GM18505 (cell line): Measurements from ENCODE around the gene TSPOAP1.

Source experiments
- ATAC-seq: cut with Tn5 transposase; IDR thresholded peaks from one replicate; pipeline ENCODE4 v1.9.1; 2021; ENCODE audit not compliant: unreplicated experiment
- POLR2A ChIP-seq: IDR thresholded peaks from 4 replicates; pipeline ENCODE4 v1.6.1; 2011; ENCODE audit warnings: borderline replicate concordance; ENCODE audit not compliant: insufficient read depth, insufficient read length; ENCODE audit errors: extremely low read depth

TSPOAP1 gene

DNA sequence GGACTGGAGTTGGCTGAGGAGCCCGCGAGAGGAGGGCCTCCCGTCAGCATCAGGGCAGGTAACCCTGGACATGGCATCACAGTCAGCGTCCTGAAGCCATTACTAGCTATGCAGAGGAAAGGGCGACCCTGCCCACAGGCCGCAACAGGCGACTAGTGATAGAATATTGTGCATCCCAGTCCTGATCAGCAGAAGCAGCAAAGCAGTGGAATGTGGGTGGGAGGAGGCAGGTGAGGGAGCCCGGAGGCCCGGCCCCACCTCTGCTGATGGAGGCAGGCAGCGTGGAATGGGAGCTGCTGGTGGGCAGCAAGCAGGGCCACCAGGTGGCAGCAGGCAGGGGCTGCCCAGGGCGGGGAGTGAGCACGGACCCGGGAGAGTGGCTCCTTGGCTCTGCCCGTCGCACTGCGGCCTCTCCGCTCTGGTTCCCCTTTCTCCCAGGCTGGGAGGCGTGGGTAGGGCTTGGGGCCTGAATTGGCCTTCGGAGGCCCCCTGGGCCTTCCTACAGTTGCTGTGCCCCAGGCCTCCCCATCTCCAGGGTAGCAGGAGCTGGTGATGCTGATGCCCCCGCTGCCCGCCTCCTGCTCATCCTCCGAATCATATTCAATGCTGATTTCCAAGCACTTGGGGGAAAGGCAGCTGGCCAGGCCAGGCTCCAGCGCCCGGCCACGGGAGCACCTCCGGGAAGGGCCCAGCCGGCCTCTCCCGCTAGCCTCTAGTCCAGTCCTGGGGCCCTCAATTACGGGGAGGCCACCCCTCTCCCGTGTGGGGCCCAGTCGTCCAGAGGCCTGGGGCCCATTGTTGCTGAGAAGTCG, 20.2 kb downstream of the TSPOAP1 start:
- ATAC-seq: no peak

DNA sequence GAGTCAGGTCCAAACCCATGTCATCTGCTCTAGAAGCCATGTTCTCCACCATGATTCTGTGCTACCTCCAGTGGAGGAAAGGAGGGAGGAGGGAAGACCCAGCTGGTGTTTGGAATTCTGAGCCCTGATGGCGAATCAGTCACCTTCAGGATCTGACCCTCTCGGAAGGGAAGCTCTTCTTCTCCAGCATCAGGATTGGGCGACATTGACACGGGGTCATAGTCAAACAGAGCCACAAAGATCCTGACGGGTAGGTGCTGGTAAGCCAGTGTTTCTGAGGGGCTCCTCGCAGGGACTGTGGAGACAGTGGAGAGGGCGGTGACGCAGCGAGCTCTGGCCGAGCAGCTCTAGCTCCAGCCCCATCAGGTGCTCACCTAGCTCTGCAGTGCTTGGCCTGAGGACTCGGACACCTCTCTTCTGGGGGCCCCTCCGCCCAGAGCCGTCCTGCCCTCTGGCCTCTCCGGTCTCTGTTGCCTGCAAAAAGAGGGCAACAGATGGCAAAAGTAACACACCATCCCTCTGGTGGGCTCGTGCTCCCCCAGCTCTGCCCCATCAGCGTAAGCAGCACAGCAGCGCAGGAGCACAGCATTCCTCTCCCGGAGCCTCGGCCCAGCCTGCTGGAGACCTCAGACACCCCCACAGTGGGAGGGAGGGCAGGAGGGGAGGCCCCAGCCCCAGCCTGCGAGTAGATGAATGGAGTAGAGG, 21.0 kb downstream of the TSPOAP1 start:
- TF ChIP-seq POLR2A: no peak
- no peak for ATAC-seq

More for the DNA sequence above, 20.2 kb downstream of the TSPOAP1 start:
- no peak for TF ChIP-seq POLR2A

DNA sequence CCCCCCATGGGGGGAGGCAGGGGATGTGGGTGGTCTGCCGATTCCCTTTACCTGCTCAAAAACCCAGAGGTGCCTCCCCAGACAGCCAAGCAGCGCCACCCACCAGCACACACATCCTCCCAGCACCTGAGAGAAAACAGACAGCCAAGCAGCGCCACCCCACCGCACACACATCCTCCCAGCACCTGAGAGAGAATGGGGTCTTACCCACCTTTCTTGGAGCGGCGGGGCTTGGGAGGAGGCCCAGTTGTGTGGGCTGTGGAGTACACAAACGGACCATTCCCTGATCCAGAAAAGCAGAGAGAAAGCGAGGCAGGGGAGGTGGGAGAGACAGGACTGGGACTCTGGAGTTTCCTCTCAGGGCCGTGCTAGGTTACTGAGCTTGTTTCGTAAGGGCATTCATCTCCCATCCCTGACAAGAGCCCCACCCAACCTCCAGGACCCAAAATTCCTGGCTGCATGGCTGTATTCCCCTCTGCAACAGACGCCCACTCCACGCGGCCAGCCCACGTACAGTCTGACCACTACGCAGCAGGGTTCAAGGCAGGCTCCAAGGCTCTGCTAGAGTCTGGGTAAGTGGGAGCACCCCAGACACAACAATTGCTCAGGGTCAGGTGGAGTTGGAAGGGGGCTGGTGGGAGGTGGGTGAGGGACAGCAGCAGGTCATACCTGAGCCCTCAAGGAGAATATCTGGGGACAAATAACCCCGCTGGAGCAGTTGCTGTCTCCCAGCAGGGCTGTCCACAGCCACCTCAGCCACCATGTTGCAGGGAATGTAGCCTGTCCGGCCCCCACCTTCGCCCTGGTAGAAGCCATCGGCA, 22.3 kb downstream of the TSPOAP1 start:
- ATAC-seq: no peak

DNA sequence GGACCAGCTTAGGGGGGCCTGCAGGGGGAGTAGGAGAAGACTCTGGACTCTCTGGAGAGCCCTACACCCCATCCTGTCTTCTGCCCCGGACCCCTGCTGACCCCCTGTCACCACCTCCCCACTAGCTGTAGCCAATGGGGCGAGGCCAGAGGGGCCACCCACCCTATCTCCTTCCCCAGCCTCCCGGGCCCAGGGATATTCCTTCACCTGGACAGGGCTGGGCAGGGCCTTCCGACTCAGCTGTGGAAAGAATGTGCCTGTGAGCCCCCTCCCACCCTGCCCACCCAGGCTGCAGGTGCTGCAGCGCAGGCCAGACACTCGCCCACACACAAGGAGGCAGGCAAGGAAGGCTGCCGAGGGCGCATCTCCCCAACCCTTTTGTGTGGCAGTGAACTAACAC, 23.0 kb downstream of the TSPOAP1 start:
- no peak for ATAC-seq
- TF ChIP-seq POLR2A: no peak

More for the DNA sequence above, 22.3 kb downstream of the TSPOAP1 start:
- TF ChIP-seq POLR2A: no peak

DNA sequence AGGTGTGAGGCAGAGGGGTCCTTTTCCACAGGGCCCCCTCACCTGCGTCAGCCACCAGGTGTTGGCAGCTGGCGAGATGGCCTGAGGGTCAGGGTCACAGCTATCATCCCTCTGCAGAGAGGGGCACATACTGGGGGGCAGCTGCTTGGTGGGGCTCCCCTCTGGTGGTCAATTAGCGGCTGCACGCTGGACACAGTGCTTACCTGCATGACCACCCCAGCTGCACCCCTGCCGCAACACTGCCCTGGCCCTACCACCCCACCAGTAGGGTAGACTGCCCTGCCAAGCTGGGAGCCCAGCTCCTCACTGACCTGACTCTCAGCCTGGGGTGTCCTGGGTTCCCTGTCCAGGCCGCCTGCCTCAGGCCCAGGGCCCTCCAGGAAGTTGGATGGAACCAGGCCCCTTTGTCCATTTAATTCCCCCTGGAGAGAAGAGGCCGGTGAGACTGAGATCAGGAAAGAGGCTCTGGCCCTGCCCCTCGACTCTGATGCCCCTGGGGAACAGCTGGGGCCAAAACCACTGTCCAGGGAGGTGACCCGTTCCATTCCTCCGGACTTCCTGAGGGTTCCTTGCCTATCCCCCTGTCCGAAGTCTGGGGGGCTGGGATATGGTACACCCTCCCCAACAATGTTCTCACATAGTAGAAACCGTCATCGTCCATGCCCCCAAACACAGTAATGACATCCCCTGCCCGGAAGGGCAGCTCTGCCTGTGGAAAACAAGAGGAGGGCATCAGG, 23.7 kb downstream of the TSPOAP1 start:
- no peak for TF ChIP-seq POLR2A
- no peak for ATAC-seq

DNA sequence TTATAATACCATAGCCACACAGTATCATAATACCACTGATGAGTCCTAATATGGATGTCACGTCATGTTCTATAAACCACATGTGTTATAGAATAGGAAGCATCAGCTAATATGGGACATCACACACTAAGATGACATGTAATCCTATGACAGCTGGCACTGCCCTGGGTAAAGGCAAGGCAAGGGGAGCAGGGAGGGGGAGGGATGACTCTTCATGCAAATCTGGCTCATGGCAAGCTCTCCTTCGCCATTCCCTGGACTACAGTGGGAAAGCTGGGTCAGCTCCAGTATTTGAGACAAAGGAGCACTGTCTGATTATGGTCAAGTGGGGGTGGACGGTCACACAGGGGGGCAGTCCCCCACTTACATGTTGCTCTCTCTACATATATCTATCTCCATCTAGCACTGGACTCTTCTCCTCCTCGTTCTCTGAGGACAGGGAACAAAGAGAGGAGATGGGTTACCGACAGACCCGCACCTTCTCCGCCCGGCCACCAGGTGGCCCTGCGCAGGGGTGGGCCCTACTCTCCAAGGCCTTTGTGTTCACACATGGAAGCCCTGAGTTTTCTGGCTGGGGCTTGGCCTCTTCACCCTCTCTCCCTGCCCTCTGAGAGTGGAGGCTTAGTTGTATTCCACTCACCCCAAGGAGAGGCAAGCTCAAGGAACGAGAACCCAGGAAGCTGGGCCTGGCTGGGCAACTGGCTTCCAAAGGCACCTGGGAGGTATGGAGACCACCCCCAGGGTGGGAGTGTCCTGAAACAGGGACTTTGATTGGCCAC, 24.4 kb downstream of the TSPOAP1 start:
- no peak for TF ChIP-seq POLR2A
- ATAC-seq: no peak

DNA sequence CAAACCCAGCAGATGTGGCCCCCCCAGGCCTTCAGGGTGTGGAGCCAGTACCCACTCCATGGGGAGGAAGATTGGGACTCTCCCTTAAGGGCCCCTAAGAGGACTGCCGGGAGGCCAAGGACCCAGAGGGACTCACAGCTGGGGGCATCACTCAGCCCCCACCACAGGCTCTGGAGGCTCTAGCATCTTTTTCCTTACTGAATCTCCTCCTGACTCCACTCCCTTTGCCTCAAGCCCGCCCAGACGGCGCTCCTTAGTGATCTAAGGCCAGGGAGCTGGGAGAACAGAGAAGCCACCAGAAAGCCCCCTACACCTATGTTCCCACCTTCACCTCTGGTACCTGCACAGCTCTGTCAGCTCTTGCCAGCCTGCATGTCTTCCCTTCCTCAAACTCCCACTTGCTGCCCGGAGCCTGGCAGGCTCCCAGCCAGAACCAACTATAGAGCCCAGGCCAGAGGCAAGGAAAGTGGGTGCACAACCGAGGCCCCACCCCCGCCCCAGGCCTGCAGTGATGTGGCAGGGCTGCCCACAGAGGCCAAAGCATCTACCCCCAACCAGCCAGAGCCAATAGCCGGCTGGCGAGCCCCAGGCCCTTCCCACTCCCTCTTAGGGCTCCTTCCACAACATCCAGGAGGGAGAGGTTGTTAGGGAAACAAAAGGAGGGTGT, 25.5 kb downstream of the TSPOAP1 start:
- no peak for ATAC-seq

DNA sequence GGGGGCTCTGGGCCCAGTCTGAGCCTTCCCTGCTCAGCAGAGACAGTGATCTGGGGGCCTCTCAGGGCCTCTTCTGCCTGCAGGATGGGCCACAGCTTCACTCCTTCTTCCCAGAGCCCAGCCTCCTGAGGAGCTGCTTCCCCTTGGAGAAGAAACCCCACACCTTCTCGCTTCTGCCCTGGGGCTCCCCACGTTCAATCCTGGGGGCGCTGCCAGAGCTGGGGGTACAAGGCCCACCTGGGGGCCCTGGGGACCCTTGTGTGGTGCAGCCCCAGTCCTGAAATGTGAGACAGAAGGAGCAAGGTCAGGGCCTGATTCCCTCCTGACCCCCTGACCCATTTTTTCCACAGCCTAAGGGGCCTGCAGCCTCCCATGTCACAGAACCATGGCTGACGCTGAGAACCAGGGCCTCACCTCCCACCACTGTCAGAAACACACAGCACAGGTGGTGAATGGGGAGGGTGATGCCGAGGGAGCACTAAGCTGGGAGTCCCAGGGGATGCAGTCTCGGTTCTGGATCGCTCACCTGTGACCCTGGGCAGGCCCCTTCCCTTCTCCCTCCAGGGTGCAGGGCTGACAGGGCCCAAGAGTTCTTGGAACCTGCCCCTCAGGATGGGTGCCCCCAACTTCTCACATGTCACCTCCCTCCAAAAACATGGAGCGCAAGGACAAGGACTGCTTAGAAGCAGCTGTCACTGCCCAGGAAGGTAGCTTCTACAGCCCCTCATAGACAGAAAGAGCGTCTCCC, 26.2 kb downstream of the TSPOAP1 start:
- TF ChIP-seq POLR2A: no peak
- ATAC-seq: no peak

More for the DNA sequence above, 25.5 kb downstream of the TSPOAP1 start:
- no peak for TF ChIP-seq POLR2A

DNA sequence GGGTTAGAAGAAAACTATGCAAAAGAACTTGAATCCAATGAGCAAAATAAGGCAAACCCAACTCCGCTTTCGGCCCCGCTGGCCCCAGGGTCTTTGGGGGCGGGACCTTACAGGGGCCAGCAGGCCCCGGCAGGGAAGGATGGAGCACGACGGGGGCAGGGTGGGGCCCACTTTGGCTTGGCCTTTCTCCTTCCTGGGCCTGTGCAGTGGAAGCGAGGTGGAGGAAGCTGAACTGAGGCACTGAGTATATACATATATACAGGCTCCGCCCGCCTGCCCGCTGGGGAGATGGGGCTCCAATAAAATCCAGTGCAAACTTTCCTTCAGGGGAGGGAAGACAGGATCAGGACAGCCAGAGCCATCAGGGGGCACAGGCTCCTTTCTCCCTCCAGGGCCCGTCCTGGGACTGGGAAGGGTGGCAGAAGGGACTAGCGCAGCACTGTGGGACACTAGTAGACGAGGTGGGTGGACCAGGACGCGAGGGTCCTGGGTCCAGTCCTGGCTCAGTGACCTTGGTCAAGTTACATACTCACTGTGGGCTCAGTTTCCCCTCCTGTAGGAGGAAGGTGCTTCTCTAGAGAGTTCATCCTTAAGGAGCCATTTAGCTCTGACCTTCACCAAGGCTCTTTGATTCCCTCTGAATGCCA, 27.0 kb downstream of the TSPOAP1 start:
- no peak for ATAC-seq
- TF ChIP-seq POLR2A: no peak

DNA sequence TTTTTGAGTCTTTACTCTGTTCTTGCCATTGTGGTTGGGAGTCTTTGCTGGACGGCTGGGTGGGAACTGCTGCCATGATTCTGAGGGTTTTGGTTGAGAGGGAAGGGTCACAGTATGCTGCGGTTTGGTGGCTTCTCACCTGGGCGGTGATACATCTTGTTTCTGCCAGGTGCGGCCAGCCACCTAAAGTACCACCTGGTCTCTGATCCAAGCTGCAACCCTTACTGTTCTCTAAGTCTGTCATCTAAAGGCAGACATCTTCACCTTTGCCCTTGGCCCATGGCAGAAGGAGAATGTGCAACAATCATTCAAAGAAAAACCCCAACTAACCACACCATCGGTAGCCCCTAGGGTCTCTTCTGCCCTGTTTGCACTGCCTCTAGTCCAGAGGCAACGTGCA, 28.3 kb downstream of the TSPOAP1 start:
- ATAC-seq: no peak
- no peak for TF ChIP-seq POLR2A
